ENCODE measurements around the gene JARID2. TPM values are rescaled to one million over a fixed set of nuclear protein-coding genes. Genes with fewer than 3 reads are reported as not detected.

Gene JARID2
- polyA plus RNA-seq, 1 donor from 2014 or later: 25.5 TPM

DNA sequence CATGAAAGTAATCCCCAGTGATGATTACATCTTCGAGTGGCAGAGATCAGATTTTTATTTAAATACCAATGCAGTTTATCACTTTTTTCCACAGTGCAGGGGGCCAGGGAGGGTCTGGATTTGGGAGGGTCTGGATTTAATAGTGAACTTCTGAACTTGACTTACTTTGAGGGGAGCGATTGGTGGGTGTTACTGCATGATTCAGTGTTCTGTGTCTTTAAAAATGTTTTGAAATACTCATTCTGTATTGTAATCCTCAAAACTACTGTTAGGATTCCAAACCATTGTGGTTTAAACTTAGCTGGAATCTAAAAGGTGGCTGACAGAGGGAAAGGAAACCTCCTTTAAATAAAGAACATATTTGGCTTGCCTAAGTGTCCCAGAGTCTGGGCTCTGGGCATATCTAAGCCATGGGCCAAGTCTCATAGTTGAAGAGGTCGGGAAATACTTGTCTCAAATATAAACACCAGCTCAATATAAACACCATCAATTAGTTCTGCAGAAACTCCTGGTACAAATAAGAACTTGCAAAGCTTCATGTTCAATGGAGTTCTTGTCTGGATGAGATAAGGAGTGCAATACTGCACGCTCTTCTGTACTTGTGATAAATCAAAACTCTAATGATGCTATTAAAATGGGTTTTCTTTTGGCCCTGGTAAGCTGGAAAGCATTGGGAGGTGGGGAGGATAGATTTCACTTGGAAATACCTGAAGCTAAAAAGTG, 14.4 kb downstream of the JARID2 start:
- H3K9ac ChIP-seq (ENCODE audit: low read length): no peak overlapping the region

DNA sequence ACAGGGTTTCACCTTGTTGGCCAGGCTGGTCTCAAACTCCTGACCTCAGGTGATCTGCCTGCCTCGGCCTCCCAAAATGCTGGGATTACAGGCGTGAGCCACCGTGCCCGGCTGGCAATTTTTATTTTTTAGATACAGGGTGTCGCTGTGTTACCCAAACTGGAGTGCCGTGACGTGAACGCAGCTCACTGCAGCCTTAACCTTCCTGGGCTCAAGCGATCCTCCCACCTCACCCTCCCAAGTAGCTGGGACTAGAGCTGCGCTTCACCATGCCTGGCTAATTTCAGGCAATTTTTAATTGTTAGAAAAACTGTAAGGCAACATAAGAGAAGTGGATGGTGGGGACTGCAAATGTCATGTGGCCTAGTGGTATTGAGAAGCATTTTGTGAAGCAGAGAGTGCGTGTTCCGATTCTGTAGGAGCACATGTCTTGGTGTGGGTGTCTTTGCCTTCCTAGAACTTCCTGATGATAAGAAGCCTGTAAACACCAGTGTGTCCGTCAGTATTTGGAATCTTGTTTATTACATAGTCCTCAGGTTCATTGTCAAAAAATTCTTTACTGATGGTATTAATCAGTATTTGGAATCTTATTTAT, 18.0 kb downstream of the JARID2 start:
- Histone ChIP-seq H4K20me1 (ENCODE audit: insufficient read depth) (no peaks in the 10 kb centered on the region), H3K4me3 (ENCODE audit: low read length) (no peak overlapping the region), H3K9ac (ENCODE audit: low read length) (no peak overlapping the region), H3K27me3 (ENCODE audit: insufficient read depth, low read depth, low read length) (no peaks in the 10 kb centered on the region), H3K4me2 (ENCODE audit: low read length) (no peak overlapping the region), H3F3A (ENCODE audit: insufficient read depth, low read length, poor library complexity, severe bottlenecking) (no peaks in the 10 kb centered on the region), H3K79me2 (replicated peaks; ENCODE audit: insufficient read depth, low read length) (peaks cover 74% of the 10 kb centered on the region), H3K9me3 (ENCODE audit: low read length) (no peaks in the 10 kb centered on the region), H3K9me2 (ENCODE audit: insufficient read depth, low read length) (no peaks in the 10 kb centered on the region), H3K36me3 (ENCODE audit: insufficient read depth, low read length) (no peaks in the 10 kb centered on the region), H3K27ac (ENCODE audit: low read length) (no peak overlapping the region), H2AFZ (ENCODE audit: low read depth, low read length) (no peak overlapping the region)
- TF ChIP-seq CTCF (IDR thresholded peaks at IDR 0.05; ENCODE audit: poor library complexity, severe bottlenecking): no peak
- TF ChIP-seq REST (IDR thresholded peaks at IDR 0.05; ENCODE audit: borderline replicate concordance): no peak
- no peak for TF ChIP-seq TAF1 (IDR thresholded peaks at IDR 0.05; ENCODE audit: low read depth)
- TF ChIP-seq EP300 (conservative IDR thresholded peaks at IDR 0.05; ENCODE audit: poor library complexity, severe bottlenecking): no peak
- TF ChIP-seq RAD21 (conservative IDR thresholded peaks at IDR 0.05): no peak

More for the DNA sequence above, 14.4 kb downstream of the JARID2 start:
- no peak overlapping the region for H3K4me2 ChIP-seq (ENCODE audit: low read length)
- H3F3A ChIP-seq (ENCODE audit: insufficient read depth, low read length, poor library complexity, severe bottlenecking): no peaks in the 10 kb centered on the region
- H3K27ac ChIP-seq (ENCODE audit: low read length): no peak overlapping the region
- no peaks in the 10 kb centered on the region for H3K36me3 ChIP-seq (ENCODE audit: insufficient read depth, low read length)
- no peaks in the 10 kb centered on the region for H4K20me1 ChIP-seq (ENCODE audit: insufficient read depth)
- H3K4me3 ChIP-seq (ENCODE audit: low read length): no peak overlapping the region
- no peaks in the 10 kb centered on the region for H3K27me3 ChIP-seq (ENCODE audit: insufficient read depth, low read depth, low read length)
- no peaks in the 10 kb centered on the region for H3K9me2 ChIP-seq (ENCODE audit: insufficient read depth, low read length)
- H3K79me2 ChIP-seq (replicated peaks; ENCODE audit: insufficient read depth, low read length): peaks cover 76% of the 10 kb centered on the region
- no peak for TF ChIP-seq POLR2AphosphoS5 (IDR thresholded peaks at IDR 0.05)
- no peak for TF ChIP-seq SMC3 (conservative IDR thresholded peaks at IDR 0.05; ENCODE audit: poor library complexity)
- TF ChIP-seq MXI1 (conservative IDR thresholded peaks at IDR 0.05; ENCODE audit: poor library complexity, severe bottlenecking): no peak
- H3K9me3 ChIP-seq (ENCODE audit: low read length): no peaks in the 10 kb centered on the region
- no peak overlapping the region for H2AFZ ChIP-seq (ENCODE audit: low read depth, low read length)
